Measurements from ENCODE around the gene EVPL. TPM values are rescaled to one million over a fixed set of nuclear protein-coding genes. Genes with fewer than 3 reads are reported as not detected.

The EVPL gene
- under 1 TPM; 0.17 to 0.20 TPM for total RNA-seq
- polyA plus RNA-seq (ENCODE audit: insufficient read length in 2 of 2): under 1 TPM; 0.90 TPM
- long read RNA-seq, donor 1: 0 reads
- long read RNA-seq, donor 2: 0 reads
- long read RNA-seq, donor 3: 0 reads
- long read RNA-seq, donor 4, full-length matches to known transcripts: 1 of 1 reads
- long read RNA-seq, donor 4, partial matches to known transcripts: 0 of 1 reads
- long read RNA-seq, donor 4, other reads (novel, unspliced or antisense): 0 of 1 reads

GRCh38 chr17:76027159-76027839, at the start of gene EVPL:
EVPL (minus strand) TSS chr17:76027306; CDS start chr17:76027198, 108 bp downstream.
- no peak within 1 kb of the TSS for H3K4me3 ChIP-seq (ENCODE audit: low read depth, low read length)
- 76% methylated on average over 17 of the region's 24 CpGs for WGBS (ENCODE audit: insufficient coverage)
- no peaks in the 10 kb centered on the region for H3K36me3 ChIP-seq (ENCODE audit: control insufficient read depth, insufficient read depth, low read length)
- H3K4me1 ChIP-seq (ENCODE audit: control insufficient read depth, insufficient read depth, low read length): peaks cover 11% of the 10 kb centered on the region
- DNase-seq (ENCODE audit: low read depth in 4 of 6, low spot score in 6 of 6): no peak
- no peaks in the 10 kb centered on the region for H3K27me3 ChIP-seq (ENCODE audit: control insufficient read depth, insufficient read depth, low read length)
- H3K27ac ChIP-seq (ENCODE audit: low read depth, low read length): no peak within 1 kb of the TSS
- H3K9me3 ChIP-seq (ENCODE audit: control insufficient read depth, insufficient read depth, low read length): no peaks in the 10 kb centered on the region

DNA sequence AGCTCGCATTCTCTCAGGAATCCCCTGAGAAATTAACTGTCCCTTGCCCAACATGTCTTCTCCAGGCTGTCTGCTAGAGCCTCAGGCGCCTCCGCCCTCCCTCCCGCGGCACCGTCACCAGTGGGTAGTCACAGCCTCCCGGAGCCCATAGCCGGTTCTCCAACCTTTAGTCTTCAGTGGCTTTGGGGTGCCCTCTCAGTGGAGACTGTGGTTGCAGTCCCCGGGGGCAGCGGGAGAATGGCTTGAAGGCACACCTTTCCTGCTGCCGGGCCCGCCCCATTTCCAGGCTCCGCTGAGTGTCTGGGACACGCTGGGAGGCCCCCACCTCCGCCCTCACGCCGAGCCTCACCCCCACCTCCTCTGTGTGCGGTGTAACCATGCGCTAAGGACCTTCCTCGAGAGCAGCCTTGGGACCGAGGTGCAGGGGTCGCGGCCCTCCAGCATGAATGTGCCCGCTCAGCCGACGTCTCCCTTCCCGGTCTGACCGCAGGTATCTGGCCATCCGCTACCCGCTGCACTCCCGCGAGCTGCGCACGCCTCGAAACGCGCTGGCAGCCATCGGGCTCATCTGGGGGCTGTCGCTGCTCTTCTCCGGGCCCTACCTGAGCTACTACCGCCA, 49.1 kb upstream of the EVPL start:
- H3K27me3 ChIP-seq (ENCODE audit: control insufficient read depth, insufficient read depth, low read length): peaks cover 66% of the 10 kb centered on the region
- 3% methylated on average over 41 of the region's 41 CpGs for WGBS (ENCODE audit: insufficient coverage)
- H3K4me1 ChIP-seq (ENCODE audit: control insufficient read depth, insufficient read depth, low read length): peaks cover 57% of the 10 kb centered on the region

GRCh38 chr17:76075364-76076145, 48.4 kb upstream of the EVPL start:
- Histone ChIP-seq H3K9me3 (ENCODE audit: control insufficient read depth, insufficient read depth, low read length) (no peaks in the 10 kb centered on the region), H3K27me3 (ENCODE audit: control insufficient read depth, insufficient read depth, low read length) (peaks cover 64% of the 10 kb centered on the region), H3K27ac (ENCODE audit: low read depth, low read length) (no peak overlapping the region), H3K4me3 (ENCODE audit: low read depth, low read length) (no peak overlapping the region), H3K36me3 (ENCODE audit: control insufficient read depth, insufficient read depth, low read length) (no peaks in the 10 kb centered on the region), H3K4me1 (ENCODE audit: control insufficient read depth, insufficient read depth, low read length) (peaks cover 54% of the 10 kb centered on the region)
- 2% methylated on average over 35 of the region's 48 CpGs for WGBS (ENCODE audit: insufficient coverage)
- peak in 2 of 6 donors; percentile 42 to 45 for DNase-seq (ENCODE audit: low read depth in 4 of 6, low spot score in 6 of 6)

More for the DNA sequence above, 49.1 kb upstream of the EVPL start:
- Histone ChIP-seq H3K36me3 (ENCODE audit: control insufficient read depth, insufficient read depth, low read length) (peaks cover 1% of the 10 kb centered on the region), H3K9me3 (ENCODE audit: control insufficient read depth, insufficient read depth, low read length) (no peaks in the 10 kb centered on the region), H3K27ac (ENCODE audit: low read depth, low read length) (no peak overlapping the region), H3K4me3 (ENCODE audit: low read depth, low read length) (no peak overlapping the region)
- no peak for DNase-seq (ENCODE audit: low read depth in 4 of 6, low spot score in 6 of 6)

DNA sequence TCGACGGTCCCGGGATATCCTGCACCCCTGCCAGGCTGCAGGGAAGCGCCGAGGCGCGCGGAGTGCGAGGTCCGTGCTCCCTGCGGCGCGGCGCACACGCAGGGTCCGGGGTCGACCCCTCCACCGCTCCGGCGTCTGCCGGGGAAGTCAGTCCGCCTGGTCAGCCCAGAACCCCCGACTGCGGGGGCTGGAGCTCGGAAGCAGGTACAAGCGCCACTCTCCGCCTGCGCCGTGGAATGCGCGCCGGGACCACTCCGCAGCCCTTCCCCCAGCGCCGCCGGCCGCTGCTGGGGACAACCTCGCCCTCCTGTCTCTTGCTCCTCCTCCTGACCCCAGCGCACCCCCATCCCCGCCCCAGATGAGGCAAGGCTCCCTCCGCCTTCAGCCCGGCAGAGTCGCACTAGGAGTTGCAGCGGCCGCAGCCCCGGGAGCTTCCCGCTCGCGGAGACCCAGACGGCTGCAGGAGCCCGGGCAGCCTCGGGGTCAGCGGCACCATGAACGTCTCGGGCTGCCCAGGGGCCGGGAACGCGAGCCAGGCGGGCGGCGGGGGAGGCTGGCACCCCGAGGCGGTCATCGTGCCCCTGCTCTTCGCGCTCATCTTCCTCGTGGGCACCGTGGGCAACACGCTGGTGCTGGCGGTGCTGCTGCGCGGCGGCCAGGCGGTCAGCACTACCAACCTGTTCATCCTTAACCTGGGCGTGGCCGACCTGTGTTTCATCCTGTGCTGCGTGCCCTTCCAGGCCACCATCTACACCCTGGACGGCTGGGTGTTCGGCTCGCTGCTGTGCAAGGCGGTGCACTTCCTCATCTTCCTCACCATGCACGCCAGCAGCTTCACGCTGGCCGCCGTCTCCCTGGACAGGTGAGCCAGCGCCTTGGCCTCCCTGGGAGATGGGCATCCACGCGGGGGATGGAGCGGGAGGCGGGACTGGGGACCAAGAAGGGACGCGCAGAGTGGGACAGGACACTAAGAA, 47.6 kb upstream of the EVPL start, which contains the start of gene GALR2:
Gene GALR2, plus strand, starts transcription at position 392 of the 974 bp plus-strand sequence. Its CDS starts 103 bp downstream, at position 495.
- Histone ChIP-seq H3K4me3 (ENCODE audit: low read depth, low read length) (no peak within 1 kb of the TSS), H3K9me3 (ENCODE audit: control insufficient read depth, insufficient read depth, low read length) (no peaks in the 10 kb centered on the region), H3K4me1 (ENCODE audit: control insufficient read depth, insufficient read depth, low read length) (peaks cover 46% of the 10 kb centered on the region), H3K27me3 (ENCODE audit: control insufficient read depth, insufficient read depth, low read length) (peaks cover 62% of the 10 kb centered on the region), H3K36me3 (ENCODE audit: control insufficient read depth, insufficient read depth, low read length) (peaks cover 1% of the 10 kb centered on the region), H3K27ac (ENCODE audit: low read depth, low read length) (no peak within 1 kb of the TSS)
- no peak for DNase-seq (ENCODE audit: low read depth in 4 of 6, low spot score in 6 of 6)
- WGBS (ENCODE audit: insufficient coverage): 2% methylated on average over 92 of the region's 92 CpGs

GRCh38 chr17:76072148-76072858, 45.2 kb upstream of the EVPL start, which contains the start of gene SRP68:
SRP68 (minus strand) TSS chr17:76072517; CDS start chr17:76072491, 26 bp downstream.
- H3K36me3 ChIP-seq (ENCODE audit: control insufficient read depth, insufficient read depth, low read length): peaks cover 16% of the 10 kb centered on the region
- peak; percentile 74 to 98 (median 88) for DNase-seq (ENCODE audit: low read depth in 4 of 6, low spot score in 6 of 6)
- peak within 1 kb of the TSS; percentile 47 for H3K27ac ChIP-seq (ENCODE audit: low read depth, low read length)
- H3K9me3 ChIP-seq (ENCODE audit: control insufficient read depth, insufficient read depth, low read length): no peaks in the 10 kb centered on the region
- H3K4me1 ChIP-seq (ENCODE audit: control insufficient read depth, insufficient read depth, low read length): peaks cover 34% of the 10 kb centered on the region
- under 1% methylated on average over 56 of the region's 57 CpGs for WGBS (ENCODE audit: insufficient coverage)
- peaks cover 40% of the 10 kb centered on the region for H3K27me3 ChIP-seq (ENCODE audit: control insufficient read depth, insufficient read depth, low read length)
- H3K4me3 ChIP-seq (ENCODE audit: low read depth, low read length): peak within 1 kb of the TSS; percentile 85

DNA sequence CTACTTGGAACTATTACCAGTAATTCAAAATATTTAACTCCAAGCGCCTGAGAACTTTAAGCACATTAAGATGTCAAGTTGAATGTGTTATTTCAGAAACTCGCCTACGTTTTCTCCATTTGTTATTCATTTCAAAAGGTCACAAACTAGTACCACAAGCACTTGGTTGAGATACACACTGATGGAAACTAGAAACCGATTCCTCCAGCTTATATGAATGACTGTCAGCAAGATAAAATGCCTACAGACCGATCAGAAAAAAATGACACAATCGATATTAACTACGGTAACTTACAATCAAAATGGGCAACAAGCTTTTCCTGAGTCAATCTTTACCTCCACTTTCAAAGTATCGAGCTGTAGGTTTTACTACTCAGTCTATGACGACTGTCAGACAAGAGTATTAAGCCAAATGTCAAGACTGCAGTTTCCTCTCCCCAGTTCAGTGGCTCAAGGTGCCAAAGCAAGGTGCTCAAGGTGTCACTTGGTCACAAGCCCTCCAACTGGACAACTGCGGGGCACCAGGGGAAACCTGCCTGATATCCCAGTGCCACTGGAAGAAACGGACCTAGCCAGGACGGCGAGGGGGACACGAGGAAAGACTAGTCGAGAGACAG, 44.5 kb upstream of the EVPL start:
- H3K4me1 ChIP-seq (ENCODE audit: control insufficient read depth, insufficient read depth, low read length): peaks cover 28% of the 10 kb centered on the region
- H3K27ac ChIP-seq (ENCODE audit: low read depth, low read length): no peak overlapping the region
- 11% methylated on average over 11 of the region's 15 CpGs for WGBS (ENCODE audit: insufficient coverage)
- peaks cover 23% of the 10 kb centered on the region for H3K36me3 ChIP-seq (ENCODE audit: control insufficient read depth, insufficient read depth, low read length)
- H3K9me3 ChIP-seq (ENCODE audit: control insufficient read depth, insufficient read depth, low read length): no peaks in the 10 kb centered on the region
- H3K4me3 ChIP-seq (ENCODE audit: low read depth, low read length): peak overlapping the region; percentile 85
- DNase-seq (ENCODE audit: low read depth in 4 of 6, low spot score in 6 of 6): no peak
- H3K27me3 ChIP-seq (ENCODE audit: control insufficient read depth, insufficient read depth, low read length): peaks cover 33% of the 10 kb centered on the region

- Histone ChIP-seq H3K36me3 (ENCODE audit: control insufficient read depth, insufficient read depth, low read length) (peaks cover 69% of the 10 kb centered on the region), H3K27ac (ENCODE audit: low read depth, low read length) (no peak overlapping the region), H3K27me3 (ENCODE audit: control insufficient read depth, insufficient read depth, low read length) (no peaks in the 10 kb centered on the region), H3K9me3 (ENCODE audit: control insufficient read depth, insufficient read depth, low read length) (no peaks in the 10 kb centered on the region), H3K4me1 (ENCODE audit: control insufficient read depth, insufficient read depth, low read length) (no peaks in the 10 kb centered on the region), H3K4me3 (ENCODE audit: low read depth, low read length) (no peak overlapping the region)
- WGBS (ENCODE audit: insufficient coverage): 64% methylated on average over 4 of the region's 4 CpGs
- no peak for DNase-seq (ENCODE audit: low read depth in 4 of 6, low spot score in 6 of 6)
Measured at GRCh38 chr17:76065775-76066174, 38.7 kb upstream of the EVPL start.

All from spinal cord (tissue), 10 donors.